Activated CD8-positive, alpha-beta T cell treated with anti-CD3 and anti-CD28 coated beads for 36 hours (primary cell): Measurements from ENCODE around the gene CCDC174. TPM values are rescaled to one million over a fixed set of nuclear protein-coding genes. Genes with fewer than 3 reads are reported as not detected.

Experiments used
- ATAC-seq: fragments of 200-7000 bp; cut with Tn5 transposase; one replicate; pipeline ENCODE4 v1.10.0; 2021; ENCODE audit warnings: mild to moderate bottlenecking, moderate library complexity
- CTCF ChIA-PET: fragments of 350-600 bp; sonication (Branson Sonifier 250); formaldehyde crosslinking; loops from one replicate; lab custom pipeline; 2021; ENCODE audit warnings: antibody characterized with exemption; lab: Charles Lee
- POLR2A ChIA-PET: fragments of 350-600 bp; sonication (Branson Sonifier 250); formaldehyde crosslinking; loops from one replicate; lab custom pipeline; 2021; ENCODE audit warnings: antibody characterized with exemption; lab: Charles Lee
- DNase-seq: peaks from one replicate; pipeline ENCODE4 v3.0.0-alpha.2; 2020
- H3K27ac Mint-ChIP-seq: one replicate; pipeline ENCODE4 v1.8.0; 2021; ENCODE audit warnings: mild to moderate bottlenecking, mixed read lengths
- H3K27me3 Mint-ChIP-seq: one replicate; pipeline ENCODE4 v1.8.0; 2021; ENCODE audit warnings: mixed read lengths
- H3K36me3 Mint-ChIP-seq: one replicate; pipeline ENCODE4 v1.8.0; 2021; ENCODE audit warnings: low read depth, mixed read lengths
- H3K4me1 Mint-ChIP-seq: one replicate; pipeline ENCODE4 v1.8.0; 2021; ENCODE audit warnings: low read depth, mixed read lengths
- H3K4me3 Mint-ChIP-seq: one replicate; pipeline ENCODE4 v1.8.0; 2021; ENCODE audit warnings: mild to moderate bottlenecking, moderate library complexity, mixed read lengths
- H3K9me3 Mint-ChIP-seq: one replicate; pipeline ENCODE4 v1.8.0; 2021; ENCODE audit warnings: mixed read lengths
- intact Hi-C: fragments of 100-400 bp; cut with micrococcal nuclease; formaldehyde crosslinking; loops from one replicate; pipeline ENCODE4 v1.10.0; 2022
- total RNA-seq, 2 experiments: library from RNA; stranded (reverse); gene quantifications; one replicate each; pipeline ENCODE4 v1.2.3, GENCODE V29; 2021
- TF ChIP-seq, protein P1 (sequence below): fragments of 200-600 bp; IDR thresholded peaks from one replicate; pipeline ENCODE4 v1.8.0; 2022; ENCODE audit warnings: antibody characterized with exemption, mild to moderate bottlenecking

The CCDC174 gene
- total RNA-seq, 2 experiments from 2014 or later, result 14.2 to 16.2 TPM

DNA sequence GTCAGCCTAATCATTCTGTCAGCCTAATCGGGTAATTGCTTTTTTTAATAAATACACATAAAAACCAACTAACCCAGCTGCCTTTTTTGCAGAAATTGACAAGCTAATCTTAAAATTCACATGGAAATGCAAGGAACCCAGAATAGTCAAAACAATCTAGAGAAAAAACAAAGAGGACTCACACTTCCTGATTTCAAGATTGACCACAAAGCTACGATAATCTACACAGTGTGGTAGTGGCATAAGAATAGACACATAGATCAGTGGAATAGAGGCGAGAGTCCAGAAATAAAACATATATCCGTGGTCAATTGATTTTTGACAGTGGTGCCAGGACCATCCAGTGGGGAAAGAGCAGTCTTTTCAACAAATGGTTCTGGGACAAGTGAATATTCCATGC is 21.0 kb downstream of the CCDC174 start:
- Mint-ChIP-seq H3K4me1 (no peaks in the 10 kb centered on the region), H3K4me3 (no peak overlapping the region), H3K9me3 (no peaks in the 10 kb centered on the region), H3K27me3 (no peaks in the 10 kb centered on the region), H3K36me3 (peaks cover 27% of the 10 kb centered on the region), H3K27ac (peak overlapping the region; percentile 20)
- ChIA-PET POLR2A (interaction anchor here (1.0 to 1.1 kb wide), 2 partner anchors 9 to 248 kb away, joined by 3 read pairs; no protein-coding TSS in a partner anchor), CTCF (interaction anchor here (1.1 to 3.4 kb wide), 3 partner anchors 108 to 250 kb away, joined by 3 to 12 read pairs (median 6); no protein-coding TSS in a partner anchor)
- ATAC-seq (no peak), DNase-seq (no peak)
- TF ChIP-seq, protein P1, sequence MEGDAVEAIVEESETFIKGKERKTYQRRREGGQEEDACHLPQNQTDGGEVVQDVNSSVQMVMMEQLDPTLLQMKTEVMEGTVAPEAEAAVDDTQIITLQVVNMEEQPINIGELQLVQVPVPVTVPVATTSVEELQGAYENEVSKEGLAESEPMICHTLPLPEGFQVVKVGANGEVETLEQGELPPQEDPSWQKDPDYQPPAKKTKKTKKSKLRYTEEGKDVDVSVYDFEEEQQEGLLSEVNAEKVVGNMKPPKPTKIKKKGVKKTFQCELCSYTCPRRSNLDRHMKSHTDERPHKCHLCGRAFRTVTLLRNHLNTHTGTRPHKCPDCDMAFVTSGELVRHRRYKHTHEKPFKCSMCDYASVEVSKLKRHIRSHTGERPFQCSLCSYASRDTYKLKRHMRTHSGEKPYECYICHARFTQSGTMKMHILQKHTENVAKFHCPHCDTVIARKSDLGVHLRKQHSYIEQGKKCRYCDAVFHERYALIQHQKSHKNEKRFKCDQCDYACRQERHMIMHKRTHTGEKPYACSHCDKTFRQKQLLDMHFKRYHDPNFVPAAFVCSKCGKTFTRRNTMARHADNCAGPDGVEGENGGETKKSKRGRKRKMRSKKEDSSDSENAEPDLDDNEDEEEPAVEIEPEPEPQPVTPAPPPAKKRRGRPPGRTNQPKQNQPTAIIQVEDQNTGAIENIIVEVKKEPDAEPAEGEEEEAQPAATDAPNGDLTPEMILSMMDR, result no peak
- intact Hi-C loops, result loop anchor here (5.0 kb wide), 1 partner anchor 245 kb away; no protein-coding TSS in a partner anchor

DNA sequence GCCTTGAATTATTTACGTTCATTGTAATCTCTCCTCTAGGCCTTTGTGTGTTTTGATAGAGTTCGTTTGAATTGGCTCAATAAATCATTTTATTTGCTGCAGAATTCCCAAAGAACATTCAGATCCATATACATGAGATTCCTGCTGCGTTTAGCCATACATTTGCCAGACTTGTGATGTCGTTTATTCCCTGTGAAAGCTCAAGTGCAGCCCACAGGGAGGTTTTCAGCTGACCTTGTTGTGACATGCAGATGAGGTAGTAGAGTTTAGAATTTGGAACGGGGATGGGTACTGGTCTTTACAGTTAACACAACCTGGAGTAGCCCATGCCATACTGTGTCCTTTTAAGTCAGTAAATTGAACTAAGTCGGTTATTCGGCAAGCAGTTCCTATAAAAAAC is 23.3 kb downstream of the CCDC174 start, which contains the start of gene C3orf20:
Gene C3orf20 (plus strand): TSS at position 301 of the 400 bp plus-strand sequence. CDS start 7,573 bp downstream, outside the sequence.
- POLR2A ChIA-PET, result interaction anchor here (1.3 kb wide), 1 partner anchor 24 kb away, joined by 5 read pairs; the partner anchor contains the start of gene CCDC174
- Mint-ChIP-seq H3K36me3 (peaks cover 17% of the 10 kb centered on the region), H3K9me3 (no peaks in the 10 kb centered on the region), H3K4me3 (no peak within 1 kb of the TSS), H3K27me3 (no peaks in the 10 kb centered on the region), H3K27ac (no peak within 1 kb of the TSS), H3K4me1 (no peaks in the 10 kb centered on the region)
- ATAC-seq (no peak), DNase-seq (no peak)
- CTCF ChIA-PET, result interaction anchor here (1.6 to 3.4 kb wide), 2 partner anchors 13 to 106 kb away, joined by 3 to 12 read pairs; no protein-coding TSS in a partner anchor
- intact Hi-C loops, result loop anchor here (5.0 kb wide), 1 partner anchor 242 kb away; no protein-coding TSS in a partner anchor
- TF ChIP-seq, protein P1, result no peak

DNA sequence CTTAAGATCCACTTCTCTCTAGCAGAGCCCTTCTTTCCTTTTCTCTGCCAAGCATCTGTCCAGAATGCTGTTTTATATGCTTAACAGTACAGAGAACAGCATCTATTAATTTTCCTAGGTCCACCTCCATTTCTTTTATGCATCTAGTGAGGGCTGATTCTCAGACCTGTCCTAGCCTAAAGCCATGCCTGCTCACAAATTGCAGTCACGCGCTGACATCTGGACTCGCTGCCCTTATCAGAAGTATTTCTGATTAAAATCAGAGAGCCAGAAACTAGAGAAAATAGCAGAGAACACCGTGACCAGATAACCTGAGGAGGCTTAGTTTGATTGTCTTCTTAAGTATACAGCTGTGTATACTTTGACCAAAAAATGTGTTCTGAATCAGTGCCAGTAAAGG is 25.3 kb downstream of the CCDC174 start:
- ChIA-PET CTCF (no interaction called here), POLR2A (no interaction called here)
- Mint-ChIP-seq H3K27ac (no peak overlapping the region), H3K9me3 (peaks cover 6% of the 10 kb centered on the region), H3K4me1 (no peaks in the 10 kb centered on the region), H3K4me3 (no peak overlapping the region), H3K36me3 (peaks cover 5% of the 10 kb centered on the region), H3K27me3 (no peaks in the 10 kb centered on the region)
- intact Hi-C loops, result no loop called here
- TF ChIP-seq, protein P1, result no peak
- ATAC-seq (no peak), DNase-seq (no peak)

DNA sequence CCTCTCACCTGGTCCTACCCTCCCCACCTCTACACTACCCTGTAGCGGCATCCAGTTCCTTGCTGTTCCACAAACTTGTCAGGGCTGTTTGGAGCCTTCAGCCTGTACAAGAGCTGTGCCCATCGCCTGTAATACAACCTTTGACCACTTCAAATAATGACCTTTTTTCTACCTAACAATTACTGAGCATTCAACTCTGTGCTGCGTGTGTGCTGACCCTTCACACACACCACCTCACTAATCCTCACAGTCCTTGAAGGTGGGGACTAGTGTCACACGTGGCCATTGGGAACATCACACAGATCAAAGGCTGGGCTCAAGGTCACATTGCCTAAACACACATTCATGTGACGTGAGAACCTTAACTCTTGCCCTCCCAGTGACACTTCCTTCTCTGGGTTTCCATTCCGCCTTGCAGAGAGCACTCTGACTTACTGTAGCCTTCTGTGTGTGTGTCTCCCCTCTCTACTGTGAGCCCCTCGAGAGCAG is 26.5 kb downstream of the CCDC174 start:
- CTCF ChIA-PET, result interaction anchor here (1.0 kb wide), 1 partner anchor 11 kb away, joined by 3 read pairs; no protein-coding TSS in a partner anchor
- H3K4me3 Mint-ChIP-seq, result no peak overlapping the region
- POLR2A ChIA-PET, result no interaction called here
- no peak for DNase-seq
- no peaks in the 10 kb centered on the region for H3K27me3 Mint-ChIP-seq
- no peaks in the 10 kb centered on the region for H3K4me1 Mint-ChIP-seq
- H3K36me3 Mint-ChIP-seq, result peaks cover 3% of the 10 kb centered on the region
- TF ChIP-seq, protein P1, result no peak
- no peak overlapping the region for H3K27ac Mint-ChIP-seq
- intact Hi-C loops, result no loop called here
- ATAC-seq, result no peak
- peaks cover 6% of the 10 kb centered on the region for H3K9me3 Mint-ChIP-seq

DNA sequence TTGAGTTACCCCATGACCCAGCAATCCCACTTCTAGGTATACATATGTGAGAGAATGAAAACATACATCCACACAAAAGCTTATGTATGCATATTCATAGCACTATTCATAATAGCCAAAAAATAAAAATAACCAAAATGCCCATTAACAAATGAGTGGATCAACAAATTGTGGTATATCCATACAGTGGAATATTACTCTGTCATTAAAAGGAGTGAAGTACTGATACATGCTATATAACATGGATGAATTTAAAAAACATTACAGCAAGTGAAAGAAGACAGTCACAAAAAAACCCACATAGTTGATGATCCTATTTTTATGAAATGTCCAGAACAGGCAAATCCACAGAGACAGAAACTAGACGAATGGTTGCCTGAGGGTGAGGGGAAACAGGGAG is 28.6 kb downstream of the CCDC174 start:
- no peak for DNase-seq
- ChIA-PET POLR2A (no interaction called here), CTCF (no interaction called here)
- H3K27me3 Mint-ChIP-seq, result no peaks in the 10 kb centered on the region
- no peak overlapping the region for H3K27ac Mint-ChIP-seq
- H3K36me3 Mint-ChIP-seq, result peaks cover 1% of the 10 kb centered on the region
- intact Hi-C loops, result no loop called here
- H3K4me1 Mint-ChIP-seq, result no peaks in the 10 kb centered on the region
- peaks cover 6% of the 10 kb centered on the region for H3K9me3 Mint-ChIP-seq
- ATAC-seq, result no peak
- TF ChIP-seq, protein P1, result no peak
- H3K4me3 Mint-ChIP-seq, result no peak overlapping the region
